SK-N-SH treated with all-trans-retinoic acid at 6 μM for 48 hours (cell line): ENCODE data around the gene ASB2.

Source experiments
- ATAC-seq: fragments of 200-7000 bp; cut with Tn5 transposase; 3 replicates; pipeline ENCODE4 v1.9.1; 2020; ENCODE audit warnings: mild to moderate bottlenecking, moderate library complexity
- ARNTL ChIP-seq: fragments of 450-650 bp; formaldehyde crosslinking; IDR thresholded peaks from 2 replicates; pipeline ENCODE4 v1.5.0; 2020; ENCODE audit warnings: low read depth, mild to moderate bottlenecking, moderate library complexity, borderline replicate concordance
- BACH2 ChIP-seq: fragments of 250-450 bp; sonication (Bioruptor Pico); IDR thresholded peaks from 2 replicates; pipeline ENCODE4 v1.9.0; 2021; ENCODE audit warnings: mild to moderate bottlenecking, borderline replicate concordance
- CSDC2 ChIP-seq: fragments of 250-450 bp; sonication (Bioruptor Pico); IDR thresholded peaks from 2 replicates; pipeline ENCODE4 v1.5.0; 2020; ENCODE audit warnings: mild to moderate bottlenecking, moderate library complexity
- CSRNP3 ChIP-seq: fragments of 250-450 bp; sonication (Bioruptor Pico); IDR thresholded peaks from 2 replicates; pipeline ENCODE4 v1.5.1; 2021; ENCODE audit warnings: mild to moderate bottlenecking, moderate library complexity
- ESRRG ChIP-seq: fragments of 250-450 bp; sonication (Bioruptor Pico); IDR thresholded peaks from 2 replicates; pipeline ENCODE4 v1.6.1; 2021; ENCODE audit warnings: mild to moderate bottlenecking
- GLIS3 ChIP-seq: fragments of 250-450 bp; sonication (Bioruptor Pico); IDR thresholded peaks from 2 replicates; pipeline ENCODE4 v1.5.0; 2020; ENCODE audit warnings: mild to moderate bottlenecking, moderate library complexity
- ISL1 ChIP-seq: fragments of 250-450 bp; sonication (Bioruptor Pico); IDR thresholded peaks from 2 replicates; pipeline ENCODE4 v2.1.2; 2022; ENCODE audit warnings: mild to moderate bottlenecking, moderate library complexity
- OSR1 ChIP-seq: fragments of 250-450 bp; sonication (Bioruptor Pico); IDR thresholded peaks from 2 replicates; pipeline ENCODE4 v1.8.0; 2022; ENCODE audit warnings: moderate library complexity, mild to moderate bottlenecking, inconsistent platforms
- PATZ1 ChIP-seq: fragments of 250-450 bp; sonication (Bioruptor Pico); IDR thresholded peaks from 2 replicates; pipeline ENCODE4 v1.8.0; 2020; ENCODE audit warnings: mild to moderate bottlenecking, moderate library complexity, borderline replicate concordance
- POU6F1 ChIP-seq: fragments of 250-450 bp; sonication (Bioruptor Pico); IDR thresholded peaks from 2 replicates; pipeline ENCODE4 v1.8.0; 2021; ENCODE audit warnings: low read depth, mild to moderate bottlenecking, moderate library complexity, borderline replicate concordance
- PPARA ChIP-seq: fragments of 250-450 bp; sonication (Bioruptor Pico); IDR thresholded peaks from 2 replicates; pipeline ENCODE4 v1.5.0; 2020; ENCODE audit warnings: mild to moderate bottlenecking, borderline replicate concordance
- RARB ChIP-seq: fragments of 250-450 bp; sonication (Bioruptor Pico); IDR thresholded peaks from 2 replicates; pipeline ENCODE4 v1.8.0; 2021; ENCODE audit warnings: mild to moderate bottlenecking, moderate library complexity
- SNAI2 ChIP-seq: fragments of 250-450 bp; sonication (Bioruptor Pico); IDR thresholded peaks from 2 replicates; pipeline ENCODE4 v1.5.0; 2020; ENCODE audit warnings: mild to moderate bottlenecking, moderate library complexity
- TCF4 ChIP-seq: fragments of 250-450 bp; sonication (Bioruptor Pico); IDR thresholded peaks from 2 replicates; pipeline ENCODE4 v1.8.0; 2021; ENCODE audit warnings: mild to moderate bottlenecking, moderate library complexity, borderline replicate concordance
- TOX ChIP-seq: fragments of 250-450 bp; sonication (Bioruptor Pico); IDR thresholded peaks from 2 replicates; pipeline ENCODE4 v1.8.0; 2021; ENCODE audit warnings: mild to moderate bottlenecking, moderate library complexity, borderline replicate concordance
- TSHZ2 ChIP-seq: fragments of 250-450 bp; sonication (Bioruptor Pico); IDR thresholded peaks from 2 replicates; pipeline ENCODE4 v1.5.0; 2020; ENCODE audit warnings: mild to moderate bottlenecking, moderate library complexity
- ZC3H10 ChIP-seq: fragments of 250-450 bp; sonication (Bioruptor Pico); IDR thresholded peaks from 2 replicates; pipeline ENCODE4 v1.5.1; 2021; ENCODE audit warnings: mild to moderate bottlenecking, moderate library complexity
- ZFP3 ChIP-seq: fragments of 250-450 bp; sonication (Bioruptor Pico); IDR thresholded peaks from 2 replicates; pipeline ENCODE4 v1.5.0; 2020; ENCODE audit warnings: mild to moderate bottlenecking, moderate library complexity
- ZFP30 ChIP-seq: fragments of 450-650 bp; formaldehyde crosslinking; IDR thresholded peaks from 2 replicates; pipeline ENCODE4 v1.5.0; 2022; ENCODE audit warnings: mild to moderate bottlenecking, moderate library complexity
- ZNF565 ChIP-seq: fragments of 450-650 bp; formaldehyde crosslinking; conservative IDR thresholded peaks from 2 replicates; pipeline ENCODE4 v1.5.0; 2020; ENCODE audit warnings: low read depth, mild to moderate bottlenecking, moderate library complexity
- ZNF70 ChIP-seq: fragments of 450-650 bp; formaldehyde crosslinking; IDR thresholded peaks from 2 replicates; pipeline ENCODE4 v1.5.0; 2020; ENCODE audit warnings: mild to moderate bottlenecking, moderate library complexity
- ZNF8 ChIP-seq: fragments of 450-650 bp; formaldehyde crosslinking; IDR thresholded peaks from 2 replicates; pipeline ENCODE4 v1.5.0; 2020; ENCODE audit warnings: mild to moderate bottlenecking, moderate library complexity

Gene ASB2

GRCh38 chr14:94021001-94021400, 44.6 kb upstream of the ASB2 start (continued):
- no peak for TF ChIP-seq ZNF70 (CRISPR knock-in tag)

GRCh38 chr14:94020267-94020666, 43.9 kb upstream of the ASB2 start:
- no peak for TF ChIP-seq PPARA
- TF ChIP-seq, all 23 proteins: peak for 0
- ATAC-seq: no peak

GRCh38 chr14:94019329-94019728, 43.0 kb upstream of the ASB2 start:
- ATAC-seq: no peak

GRCh38 chr14:94018308-94018707, 41.9 kb upstream of the ASB2 start:
- TF ChIP-seq ZNF8 (CRISPR knock-in tag): no peak
- no peak for ATAC-seq

More at GRCh38 chr14:94019329-94019728, 43.0 kb upstream of the ASB2 start:
- TF ChIP-seq ZFP30 (CRISPR knock-in tag): no peak
- no peak for TF ChIP-seq ZNF565
- no peak for TF ChIP-seq ARNTL (CRISPR knock-in tag)
- no peak for TF ChIP-seq GLIS3 (CRISPR knock-in tag)
- no peak for TF ChIP-seq CSDC2 (CRISPR knock-in tag)
- TF ChIP-seq POU6F1 (CRISPR knock-in tag): no peak
- no peak for TF ChIP-seq OSR1 (CRISPR knock-in tag)
- no peak for TF ChIP-seq PATZ1 (CRISPR knock-in tag)
- TF ChIP-seq CSRNP3 (CRISPR knock-in tag): no peak
- no peak for TF ChIP-seq SNAI2 (CRISPR knock-in tag)
- no peak for TF ChIP-seq BACH2 (CRISPR knock-in tag)
- no peak for TF ChIP-seq TSHZ2 (CRISPR knock-in tag)
- TF ChIP-seq ESRRG: no peak
- TF ChIP-seq ISL1: no peak
- TF ChIP-seq TCF4 (CRISPR knock-in tag): no peak
- no peak for TF ChIP-seq PPARA
- no peak for TF ChIP-seq ZFP3
- TF ChIP-seq TOX (CRISPR knock-in tag): no peak
- TF ChIP-seq ZC3H10: no peak

- ATAC-seq: no peak; the same call in 2 of the 3 replicates
- no peak for TF ChIP-seq ARNTL (CRISPR knock-in tag)
- TF ChIP-seq CSRNP3 (CRISPR knock-in tag): no peak
- no peak for TF ChIP-seq BACH2 (CRISPR knock-in tag)
- no peak for TF ChIP-seq ZFP30 (CRISPR knock-in tag)
- no peak for TF ChIP-seq RARB
- TF ChIP-seq ZFP3: no peak
- TF ChIP-seq ZNF565: no peak
- no peak for TF ChIP-seq ESRRG
- TF ChIP-seq POU6F1 (CRISPR knock-in tag): no peak
- TF ChIP-seq GLIS3 (CRISPR knock-in tag): no peak
- no peak for TF ChIP-seq OSR1 (CRISPR knock-in tag)
- TF ChIP-seq PATZ1 (CRISPR knock-in tag): no peak
- no peak for TF ChIP-seq TOX (CRISPR knock-in tag)
- no peak for TF ChIP-seq PPARA
Measured at GRCh38 chr14:94016446-94016976, 40.1 kb upstream of the ASB2 start.
